H9 (cell line): ENCODE data around the gene OLIG2. TPM values are rescaled to one million over a fixed set of nuclear protein-coding genes. Genes with fewer than 3 reads are reported as not detected.

Experiments
- DNase-seq: peaks from one replicate; pipeline ENCODE4 v3.0.0-alpha.2; 2017
- H2AFZ ChIP-seq: one replicate; pipeline ENCODE4 v1.6.1; 2013; ENCODE audit warnings: mild to moderate bottlenecking, low read length, control low read depth, moderate library complexity
- H2AK5ac ChIP-seq: 2 replicates; pipeline ENCODE4 v1.6.1; 2013; ENCODE audit warnings: low read length, control low read depth, mixed read lengths; ENCODE audit not compliant: insufficient read length
- H2BK120ac ChIP-seq: one replicate; pipeline ENCODE4 v1.6.1; 2013; ENCODE audit warnings: low read depth, mild to moderate bottlenecking, low read length, control low read depth, inconsistent platforms; ENCODE audit not compliant: poor library complexity, severe bottlenecking
- H2BK12ac ChIP-seq: 2 replicates; pipeline ENCODE4 v1.6.1; 2013; ENCODE audit warnings: low read length, control low read depth, mixed read lengths, low read depth; ENCODE audit not compliant: insufficient read length
- H2BK15ac ChIP-seq: 2 replicates; pipeline ENCODE4 v1.6.1; 2013; ENCODE audit warnings: low read depth, low read length, control low read depth
- H2BK20ac ChIP-seq: one replicate; pipeline ENCODE4 v1.6.1; 2013; ENCODE audit warnings: low read depth, mild to moderate bottlenecking, low read length, control low read depth, inconsistent platforms; ENCODE audit not compliant: poor library complexity, severe bottlenecking
- H2BK5ac ChIP-seq: 2 replicates; pipeline ENCODE4 v1.6.1; 2013; ENCODE audit warnings: low read length, control low read depth, mixed read lengths; ENCODE audit not compliant: insufficient read length
- H3K14ac ChIP-seq: 2 replicates; pipeline ENCODE4 v1.6.1; 2013; ENCODE audit warnings: low read length, control low read depth; ENCODE audit not compliant: insufficient read depth
- H3K18ac ChIP-seq: 2 replicates; pipeline ENCODE4 v1.6.1; 2013; ENCODE audit warnings: low read depth, mild to moderate bottlenecking, mixed read lengths, low read length, control low read depth; ENCODE audit not compliant: insufficient read length
- H3K23ac ChIP-seq: 2 replicates; pipeline ENCODE4 v1.6.1; 2013; ENCODE audit warnings: low read length, control low read depth, mixed read lengths, low read depth; ENCODE audit not compliant: insufficient read length
- H3K23me2 ChIP-seq: 2 replicates; pipeline ENCODE4 v1.6.1; 2013; ENCODE audit warnings: low read depth, mild to moderate bottlenecking, mixed read lengths, low read length, control low read depth; ENCODE audit not compliant: insufficient read length, poor library complexity, severe bottlenecking
- H3K27ac ChIP-seq: 2 replicates; pipeline ENCODE4 v1.5.1; 2013; ENCODE audit warnings: low read length, control low read depth, mixed read lengths, low read depth; ENCODE audit not compliant: insufficient read length
- H3K27me3 ChIP-seq: 2 replicates; pipeline ENCODE4 v1.6.1; 2013; ENCODE audit warnings: low read length, control low read depth, inconsistent platforms; ENCODE audit not compliant: insufficient read depth
- H3K4ac ChIP-seq: 2 replicates; pipeline ENCODE4 v1.6.1; 2013; ENCODE audit warnings: low read depth, mild to moderate bottlenecking, control low read depth, inconsistent platforms, low read length, moderate library complexity
- H3K4me1 ChIP-seq: 2 replicates; pipeline ENCODE4 v1.6.1; 2013; ENCODE audit warnings: low read length, control low read depth, inconsistent platforms; ENCODE audit not compliant: insufficient read depth
- H3K4me2 ChIP-seq: 2 replicates; pipeline ENCODE4 v1.6.1; 2013; ENCODE audit warnings: low read length, control low read depth, mixed read lengths; ENCODE audit not compliant: insufficient read length, insufficient read depth
- H3K56ac ChIP-seq: 2 replicates; pipeline ENCODE4 v1.6.1; 2013; ENCODE audit warnings: low read depth, mild to moderate bottlenecking, mixed read lengths, low read length, control low read depth; ENCODE audit not compliant: insufficient read length
- H3K79me1 ChIP-seq: 2 replicates; pipeline ENCODE4 v1.6.1; 2013; ENCODE audit warnings: low read depth, mild to moderate bottlenecking, moderate library complexity, low read length, control low read depth, inconsistent platforms; ENCODE audit not compliant: insufficient read depth, poor library complexity, severe bottlenecking
- H3K79me2 ChIP-seq: 2 replicates; pipeline ENCODE4 v1.6.1; 2013; ENCODE audit warnings: low read length, control low read depth, inconsistent platforms; ENCODE audit not compliant: insufficient read depth
- H3K9ac ChIP-seq: 2 replicates; pipeline ENCODE4 v1.6.1; 2013; ENCODE audit warnings: low read length, control low read depth, mixed read lengths; ENCODE audit not compliant: insufficient read length; ENCODE audit errors: extremely low read depth
- H3K9me3 ChIP-seq: one replicate; pipeline ENCODE4 v1.6.1; 2013; ENCODE audit warnings: low read depth, low read length, inconsistent platforms; ENCODE audit not compliant: control insufficient read depth
- H3T11ph ChIP-seq: one replicate; pipeline ENCODE4 v1.6.1; 2013; ENCODE audit warnings: mild to moderate bottlenecking, low read length, control low read depth, inconsistent platforms
- H4K20me1 ChIP-seq: one replicate; pipeline ENCODE4 v1.6.1; 2013; ENCODE audit not compliant: control insufficient read depth, insufficient read length, insufficient read depth
- H4K5ac ChIP-seq: 2 replicates; pipeline ENCODE4 v1.6.1; 2013; ENCODE audit warnings: low read depth, mild to moderate bottlenecking, mixed read lengths, low read length, control low read depth; ENCODE audit not compliant: insufficient read length
- H4K8ac ChIP-seq: replicated peaks from 2 replicates; pipeline ENCODE4 v1.6.1; 2013; ENCODE audit warnings: low read length, control low read depth, mixed read lengths, low read depth; ENCODE audit not compliant: insufficient read length
- H4K91ac ChIP-seq: 2 replicates; pipeline ENCODE4 v1.6.1; 2013; ENCODE audit warnings: low read depth, mild to moderate bottlenecking, moderate library complexity, mixed read lengths, low read length, control low read depth; ENCODE audit not compliant: insufficient read length
- H3K27ac Mint-ChIP-seq, 3 experiments: 2 replicates in 2 of 3; 3 replicates in 1 of 3; pipeline ENCODE4 v1.8.0; 2020 to 2021; ENCODE audit warnings: mixed read lengths in 3 of 3, mild to moderate bottlenecking in 1 of 3, moderate library complexity in 1 of 3
- H3K27me3 Mint-ChIP-seq: 2 replicates; pipeline ENCODE4 v1.8.0; 2021; ENCODE audit warnings: low read depth, mild to moderate bottlenecking, moderate library complexity, mixed read lengths
- H3K36me3 Mint-ChIP-seq, 3 experiments: 2 replicates in 2 of 3; 3 replicates in 1 of 3; pipeline ENCODE4 v1.8.0; 2020 to 2021; ENCODE audit warnings: low read depth in 3 of 3, mixed read lengths in 3 of 3; ENCODE audit not compliant: insufficient read depth in 1 of 3
- H3K4me1 Mint-ChIP-seq, 2 experiments: 2 replicates each; pipeline ENCODE4 v1.8.0; 2020; ENCODE audit warnings: mixed read lengths in 2 of 2
- H3K4me3 Mint-ChIP-seq, 2 experiments: 2 replicates in 1 of 2; 3 replicates in 1 of 2; pipeline ENCODE4 v1.8.0; 2020 to 2021; ENCODE audit warnings: mild to moderate bottlenecking in 2 of 2, mixed read lengths in 2 of 2, moderate library complexity in 1 of 2
- H3K9me3 Mint-ChIP-seq, 2 experiments: 2 replicates in 1 of 2; 3 replicates in 1 of 2; pipeline ENCODE4 v1.8.0; 2020; ENCODE audit warnings: mild to moderate bottlenecking in 2 of 2, mixed read lengths in 2 of 2, moderate library complexity in 1 of 2
- WGBS: extraction: QIAGEN DNeasy Blood & Tissue Kit; methylation state at CpG from one replicate; pipeline ENCODE4 v1.1.7; 2013; ENCODE audit warnings: missing lambda C conversion rate, low lambda C conversion rate, mixed read lengths; ENCODE audit not compliant: insufficient read length; ENCODE audit errors: extremely low coverage; 5-methylcytosine and 5-hydroxymethylcytosine counted together
- total RNA-seq: library from RNA; stranded (reverse); gene quantifications from 2 replicates; pipeline ENCODE4 v1.2.1, GENCODE V29; 2021
- TF ChIP-seq, protein P1 (sequence below): fragments of 200-600 bp; sonication (generic); conservative IDR thresholded peaks from 3 replicates; pipeline ENCODE4 v1.8.0; 2021; ENCODE audit warnings: antibody characterized with exemption, mild to moderate bottlenecking

Gene OLIG2
- total RNA-seq, 1 experiment from 2014 or later = 1.4 TPM

DNA sequence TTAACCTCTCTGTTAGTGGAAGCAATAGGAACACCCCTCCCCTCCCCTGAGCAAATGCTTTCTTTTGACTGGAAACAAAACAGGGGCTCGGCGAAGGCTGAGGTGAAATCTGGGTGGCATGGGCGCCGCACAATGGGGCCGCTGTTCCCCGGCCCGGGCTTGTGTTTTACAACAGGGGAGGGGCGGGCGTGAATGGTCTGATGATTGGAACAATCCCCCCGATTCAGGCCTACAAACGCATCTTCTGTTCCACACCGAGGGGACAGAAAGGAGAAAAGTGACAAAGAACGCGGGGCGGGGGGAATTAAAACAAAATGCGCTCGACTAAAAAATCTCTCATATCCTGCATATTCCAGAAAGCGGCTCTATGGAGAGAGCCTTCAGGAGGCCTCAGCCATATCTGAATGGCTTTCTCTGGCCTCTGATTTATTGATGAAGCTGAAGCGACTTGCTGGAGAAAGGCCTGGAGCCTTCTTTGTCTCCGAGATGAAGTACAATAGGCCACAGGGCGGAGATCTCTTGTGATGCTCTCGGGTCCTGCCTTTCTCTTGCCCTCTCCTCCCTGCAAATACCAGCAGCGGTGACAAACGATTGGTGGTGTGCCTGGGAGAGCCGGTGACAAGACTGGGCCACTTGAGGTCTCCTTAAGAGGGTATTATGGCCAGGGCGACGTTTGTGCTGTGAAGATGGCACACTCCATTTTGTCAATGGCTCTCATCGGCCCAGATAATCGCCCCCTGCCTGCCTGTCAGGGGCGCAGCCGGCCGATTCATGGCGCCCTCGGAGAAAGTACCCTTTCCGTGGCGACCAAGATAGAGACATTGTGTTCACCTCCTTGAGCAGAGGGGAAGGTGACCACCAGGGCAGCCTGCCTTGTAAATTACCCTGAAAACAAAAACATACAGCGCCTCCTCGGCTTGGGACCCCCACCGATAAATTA is 47.1 kb upstream of the OLIG2 start:
- H3K23me2 ChIP-seq = no peaks in the 10 kb centered on the region
- TF ChIP-seq, protein P1, sequence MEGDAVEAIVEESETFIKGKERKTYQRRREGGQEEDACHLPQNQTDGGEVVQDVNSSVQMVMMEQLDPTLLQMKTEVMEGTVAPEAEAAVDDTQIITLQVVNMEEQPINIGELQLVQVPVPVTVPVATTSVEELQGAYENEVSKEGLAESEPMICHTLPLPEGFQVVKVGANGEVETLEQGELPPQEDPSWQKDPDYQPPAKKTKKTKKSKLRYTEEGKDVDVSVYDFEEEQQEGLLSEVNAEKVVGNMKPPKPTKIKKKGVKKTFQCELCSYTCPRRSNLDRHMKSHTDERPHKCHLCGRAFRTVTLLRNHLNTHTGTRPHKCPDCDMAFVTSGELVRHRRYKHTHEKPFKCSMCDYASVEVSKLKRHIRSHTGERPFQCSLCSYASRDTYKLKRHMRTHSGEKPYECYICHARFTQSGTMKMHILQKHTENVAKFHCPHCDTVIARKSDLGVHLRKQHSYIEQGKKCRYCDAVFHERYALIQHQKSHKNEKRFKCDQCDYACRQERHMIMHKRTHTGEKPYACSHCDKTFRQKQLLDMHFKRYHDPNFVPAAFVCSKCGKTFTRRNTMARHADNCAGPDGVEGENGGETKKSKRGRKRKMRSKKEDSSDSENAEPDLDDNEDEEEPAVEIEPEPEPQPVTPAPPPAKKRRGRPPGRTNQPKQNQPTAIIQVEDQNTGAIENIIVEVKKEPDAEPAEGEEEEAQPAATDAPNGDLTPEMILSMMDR = no peak; the same call in 2 of the 3 replicates
- H3K79me2 ChIP-seq = no peaks in the 10 kb centered on the region
- Mint-ChIP-seq H3K27ac (no peak overlapping the region), H3K9me3 (no peaks in the 10 kb centered on the region), H3K4me1 (peaks cover 25 to 29% of the 10 kb centered on the region in 2 experiments), H3K36me3 (no peaks in the 10 kb centered on the region), H3K4me3 (no peak overlapping the region; a peak in 1 of 5 replicates), H3K27me3 (peaks cover 8% of the 10 kb centered on the region)
- H3K4me2 ChIP-seq = no peak overlapping the region
- WGBS = no CpG with 5 or more reads among the region's 39 CpGs
- H3K18ac ChIP-seq = no peak overlapping the region
- H3K9me3 ChIP-seq = no peaks in the 10 kb centered on the region
- H3K56ac ChIP-seq = no peak overlapping the region
- H3K9ac ChIP-seq = no peak overlapping the region
- no peak overlapping the region for H3K4ac ChIP-seq
- H3K4me1 ChIP-seq = peaks cover 7% of the 10 kb centered on the region; the same call in 1 of the 2 replicates
- H3K14ac ChIP-seq = no peak overlapping the region
- no peak overlapping the region for H3T11ph ChIP-seq
- no peak overlapping the region for H3K23ac ChIP-seq
- no peak overlapping the region for H2BK120ac ChIP-seq
- no peak overlapping the region for H2AFZ ChIP-seq
- H4K91ac ChIP-seq = no peak overlapping the region
- no peak overlapping the region for H4K8ac ChIP-seq
- H4K20me1 ChIP-seq = no peaks in the 10 kb centered on the region
- H3K27ac ChIP-seq = no peak overlapping the region
- H2BK12ac ChIP-seq = no peak overlapping the region
- no peak overlapping the region for H2AK5ac ChIP-seq
- no peak overlapping the region for H2BK20ac ChIP-seq
- no peak for DNase-seq
- H3K27me3 ChIP-seq = no peaks in the 10 kb centered on the region
- H2BK15ac ChIP-seq = no peak overlapping the region
- no peaks in the 10 kb centered on the region for H3K79me1 ChIP-seq
- H2BK5ac ChIP-seq = no peak overlapping the region
- H4K5ac ChIP-seq = no peak overlapping the region
